AG09309 (cell line): ENCODE results near the gene SGPL1.
A peak's percentile ranks its signal among the peaks of the same experiment; 100 is the strongest.
"Not testable (repeated sequence)": the region's sequence is repeated elsewhere in the genome, so short reads cannot be mapped to it uniquely, and the experiment has no call there.

Experiments used
- DNase-seq: peaks from one replicate; pipeline ENCODE4 v3.0.0-alpha.2; 2010; ENCODE audit warnings: low read depth
- H3K4me3 ChIP-seq: 2 replicates; pipeline ENCODE4 v1.5.1; 2011; ENCODE audit warnings: mild to moderate bottlenecking, low read depth, low read length, moderate library complexity; ENCODE audit not compliant: control insufficient read depth
- TF ChIP-seq, protein P1 (sequence below): IDR thresholded peaks from 2 replicates; pipeline ENCODE4 v1.5.1; 2011; ENCODE audit warnings: mild to moderate bottlenecking, low read depth, low read length, inconsistent platforms; ENCODE audit not compliant: insufficient read depth, control insufficient read depth; ENCODE audit errors: missing control alignments

SGPL1 gene

DNA sequence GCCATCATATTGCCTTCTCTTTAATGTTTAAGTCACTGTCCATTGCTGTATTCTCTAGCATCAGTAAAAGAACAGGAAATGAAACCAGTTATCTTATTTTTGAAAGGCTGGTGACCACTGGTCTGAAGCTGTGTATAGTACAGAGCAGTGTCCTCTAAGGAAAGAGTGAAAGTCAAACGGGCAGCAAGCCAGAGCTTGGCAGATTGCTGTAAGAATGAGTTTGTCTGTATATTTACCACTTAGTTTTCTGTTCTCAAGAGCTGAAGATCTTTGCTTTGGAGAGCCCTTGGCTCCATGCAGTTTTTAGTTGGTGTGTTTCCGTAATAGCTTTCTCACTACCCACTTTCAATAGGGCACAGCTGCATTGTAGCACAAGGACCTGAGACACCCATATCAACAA is 40.7 kb downstream of the SGPL1 start:
- H3K4me3 ChIP-seq = no peak overlapping the region
- DNase-seq = no peak
- TF ChIP-seq, protein P1, sequence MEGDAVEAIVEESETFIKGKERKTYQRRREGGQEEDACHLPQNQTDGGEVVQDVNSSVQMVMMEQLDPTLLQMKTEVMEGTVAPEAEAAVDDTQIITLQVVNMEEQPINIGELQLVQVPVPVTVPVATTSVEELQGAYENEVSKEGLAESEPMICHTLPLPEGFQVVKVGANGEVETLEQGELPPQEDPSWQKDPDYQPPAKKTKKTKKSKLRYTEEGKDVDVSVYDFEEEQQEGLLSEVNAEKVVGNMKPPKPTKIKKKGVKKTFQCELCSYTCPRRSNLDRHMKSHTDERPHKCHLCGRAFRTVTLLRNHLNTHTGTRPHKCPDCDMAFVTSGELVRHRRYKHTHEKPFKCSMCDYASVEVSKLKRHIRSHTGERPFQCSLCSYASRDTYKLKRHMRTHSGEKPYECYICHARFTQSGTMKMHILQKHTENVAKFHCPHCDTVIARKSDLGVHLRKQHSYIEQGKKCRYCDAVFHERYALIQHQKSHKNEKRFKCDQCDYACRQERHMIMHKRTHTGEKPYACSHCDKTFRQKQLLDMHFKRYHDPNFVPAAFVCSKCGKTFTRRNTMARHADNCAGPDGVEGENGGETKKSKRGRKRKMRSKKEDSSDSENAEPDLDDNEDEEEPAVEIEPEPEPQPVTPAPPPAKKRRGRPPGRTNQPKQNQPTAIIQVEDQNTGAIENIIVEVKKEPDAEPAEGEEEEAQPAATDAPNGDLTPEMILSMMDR = no peak

DNA sequence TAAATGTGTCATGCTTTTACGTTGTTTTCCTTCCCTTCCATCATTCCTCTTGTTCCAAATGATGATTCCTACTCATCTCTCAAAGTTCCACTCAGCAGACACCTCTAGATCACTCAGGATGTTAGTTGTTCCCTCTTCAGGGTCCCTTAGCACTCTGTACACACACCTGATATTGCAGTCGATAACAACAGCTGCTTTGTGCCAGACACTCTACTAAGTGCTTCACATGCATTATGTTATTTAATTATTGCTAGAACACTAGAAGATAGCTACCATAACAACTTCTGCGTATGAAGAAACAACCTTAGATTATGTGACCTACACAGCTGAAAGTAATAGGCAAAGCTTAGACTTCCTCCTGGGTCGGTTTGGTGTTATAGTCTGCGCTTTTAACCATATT is 43.0 kb downstream of the SGPL1 start:
- H3K4me3 ChIP-seq = no peak overlapping the region
- no peak for DNase-seq
- TF ChIP-seq, protein P1 = no peak

DNA sequence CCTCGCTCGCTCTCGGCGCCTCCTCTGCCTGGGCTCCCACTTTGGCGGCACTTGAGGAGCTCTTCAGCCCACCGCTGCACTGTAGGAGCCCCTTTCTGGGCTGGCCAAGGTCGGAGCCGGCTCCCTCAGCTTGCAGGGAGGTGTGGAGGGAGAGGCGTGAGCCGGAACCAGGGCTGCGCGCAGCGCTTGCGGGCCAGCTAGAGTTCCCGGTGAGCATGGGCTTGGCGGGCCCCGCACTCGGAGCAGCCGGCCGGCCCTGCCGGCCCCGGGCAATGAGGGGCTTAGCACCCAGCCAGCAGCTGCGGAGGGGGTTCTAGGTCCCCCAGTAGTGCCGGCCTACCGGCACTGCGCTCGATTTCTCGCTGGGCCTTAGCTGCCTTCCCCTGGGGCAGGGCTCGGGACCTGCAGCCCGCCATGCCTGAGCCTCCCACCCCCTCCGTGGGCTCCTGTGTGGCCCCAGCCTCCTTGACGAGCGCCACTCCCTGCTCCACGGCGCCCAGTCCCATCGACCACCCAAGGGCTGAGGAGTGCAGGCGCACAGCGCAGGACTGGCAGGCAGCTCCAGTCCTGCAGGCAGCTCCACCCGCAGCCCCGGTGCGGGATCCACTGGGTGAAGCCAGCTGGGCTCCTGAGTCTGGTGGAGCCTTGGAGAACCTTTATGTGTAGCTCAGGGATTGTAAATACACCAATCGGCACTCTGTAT is 45.9 kb downstream of the SGPL1 start:
- not testable (repeated sequence) for H3K4me3 ChIP-seq, DNase-seq

DNA sequence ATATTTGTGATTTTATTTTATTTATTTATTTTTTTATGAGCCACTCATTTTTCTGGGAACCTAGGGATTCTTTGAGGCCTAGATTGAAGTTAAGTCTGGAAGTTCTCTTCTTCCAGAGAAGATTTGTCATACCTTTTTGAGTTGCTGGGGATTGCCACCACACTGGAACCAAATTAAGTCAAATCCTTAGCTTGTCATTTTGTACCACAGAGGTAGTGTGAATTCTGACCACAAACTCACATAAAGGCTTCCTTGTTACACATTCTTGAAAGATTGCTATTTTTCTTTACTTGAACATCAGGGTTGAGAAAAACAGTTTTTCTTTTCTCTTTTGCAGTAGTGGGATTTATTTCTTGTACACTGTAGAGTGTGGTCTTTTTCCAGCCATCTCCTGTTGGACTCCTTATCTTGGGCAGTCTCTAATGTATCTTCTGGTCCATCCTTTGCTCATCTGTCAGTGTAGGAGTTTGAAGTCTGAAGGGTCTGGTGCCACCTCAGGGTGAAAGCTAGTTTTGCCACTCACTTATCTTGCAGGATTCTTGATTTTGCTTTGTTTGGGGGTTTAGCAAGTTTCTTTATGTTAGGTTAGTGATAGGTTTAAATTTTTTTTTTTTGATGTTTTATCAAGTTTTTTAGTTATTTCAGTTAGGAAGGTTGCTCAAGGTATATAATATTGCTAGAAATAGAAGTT is 47.9 kb downstream of the SGPL1 start:
- TF ChIP-seq, protein P1 = peak; percentile 21
- DNase-seq = no peak
- H3K4me3 ChIP-seq = no peak overlapping the region

DNA sequence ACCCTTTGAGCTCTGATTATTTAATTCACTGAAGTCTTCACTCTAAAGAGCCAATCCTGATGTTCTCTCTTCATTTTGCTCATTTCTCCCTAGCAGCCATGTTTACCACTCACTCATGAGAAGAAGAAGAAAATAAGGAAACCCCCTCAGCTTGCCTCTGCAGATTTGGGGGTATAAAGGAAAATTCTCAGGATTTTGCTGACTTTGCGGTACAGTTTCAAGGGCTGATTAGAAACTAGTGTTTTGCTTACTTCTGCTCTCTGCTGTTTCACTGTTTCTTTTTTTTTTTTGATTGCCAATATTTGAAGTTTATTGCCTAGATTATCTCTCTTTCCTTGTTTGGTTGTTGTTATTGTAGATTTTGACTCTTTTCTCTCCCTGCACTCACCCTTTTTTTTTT is 49.2 kb downstream of the SGPL1 start:
- DNase-seq = no peak
- no peak overlapping the region for H3K4me3 ChIP-seq
- TF ChIP-seq, protein P1 = no peak

DNA sequence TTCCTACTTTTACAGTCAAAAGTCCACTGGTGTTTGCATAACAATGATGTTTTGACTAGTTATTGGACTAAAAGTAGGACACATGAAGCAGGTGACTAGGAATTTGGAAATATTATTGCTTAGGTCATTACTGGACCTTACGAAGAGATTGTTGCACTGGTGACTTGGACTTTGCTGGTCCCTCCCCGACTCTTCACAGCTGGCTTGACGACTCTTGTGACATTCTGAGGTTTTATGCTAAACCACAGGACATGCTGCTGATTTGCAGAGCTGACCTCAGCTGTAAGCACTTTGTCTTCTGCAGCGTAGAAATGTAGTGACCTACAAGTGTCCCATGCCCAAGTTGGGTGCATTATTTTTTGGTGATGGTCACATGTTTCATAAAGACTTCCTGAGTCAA is 50.7 kb downstream of the SGPL1 start:
- DNase-seq = no peak
- TF ChIP-seq, protein P1 = no peak

DNA sequence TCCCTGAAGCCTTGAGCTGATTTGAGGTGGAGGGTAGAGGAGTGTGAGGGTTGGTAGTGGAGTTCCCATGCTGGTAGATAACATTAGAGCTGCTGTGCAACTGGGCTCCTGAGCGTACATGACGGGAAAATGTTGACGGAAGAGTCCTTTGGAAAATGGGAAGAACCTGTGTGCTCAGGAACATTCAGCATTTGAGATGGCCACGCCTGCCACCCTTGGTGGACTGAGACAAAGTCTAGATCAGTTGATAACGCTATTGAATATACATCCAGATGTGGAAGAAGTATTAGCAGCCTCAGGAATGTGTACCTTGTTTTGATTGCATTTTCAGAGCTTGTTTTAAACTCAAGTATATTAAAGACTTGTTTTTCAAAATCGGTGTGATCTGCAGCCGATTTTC is 56.5 kb downstream of the SGPL1 start:
- no peak for DNase-seq
- no peak overlapping the region for H3K4me3 ChIP-seq
- TF ChIP-seq, protein P1 = no peak

More for the DNA sequence above, 50.7 kb downstream of the SGPL1 start:
- no peak overlapping the region for H3K4me3 ChIP-seq
